ENCODE results near the gene S100A6.
"Not testable (repeated sequence)": the region's sequence is repeated elsewhere in the genome, so short reads cannot be mapped to it uniquely, and the experiment has no call there.

Gene S100A6

GRCh38 chr1:153535242-153536011 lies at the start of gene S100A6:
Gene S100A6 (minus strand): TSS chr1:153535991. CDS start chr1:153535339, 652 bp downstream.
- DNase-seq (ENCODE audit: low spot score), result peak; percentile 44

- no peak for DNase-seq (ENCODE audit: low spot score)
These were observed 49.2 kb upstream of the S100A6 start for GRCh38 chr1:153585006-153585405.

- no peak for DNase-seq (ENCODE audit: low spot score)
These were observed 48.2 kb upstream of the S100A6 start for GRCh38 chr1:153583976-153584375.

- DNase-seq (ENCODE audit: low spot score), result not testable (repeated sequence)
These were observed 47.7 kb upstream of the S100A6 start for GRCh38 chr1:153583514-153583913.

- DNase-seq (ENCODE audit: low spot score), result not testable (repeated sequence)
These were observed 47.0 kb upstream of the S100A6 start for GRCh38 chr1:153582836-153583235.

GRCh38 chr1:153578936-153579335 lies 43.1 kb upstream of the S100A6 start:
- no peak for DNase-seq (ENCODE audit: low spot score)

GRCh38 chr1:153578490-153578889 lies 42.7 kb upstream of the S100A6 start:
- no peak for DNase-seq (ENCODE audit: low spot score)

GRCh38 chr1:153577624-153578051 lies 41.8 kb upstream of the S100A6 start:
- DNase-seq (ENCODE audit: low spot score), result peak; percentile 45

GRCh38 chr1:153577138-153577537 lies 41.3 kb upstream of the S100A6 start:
- DNase-seq (ENCODE audit: low spot score), result no peak

- not testable (repeated sequence) for DNase-seq (ENCODE audit: low spot score)
These were observed 39.7 kb upstream of the S100A6 start for GRCh38 chr1:153575497-153575896.

GRCh38 chr1:153575081-153575491 lies 39.3 kb upstream of the S100A6 start:
- not testable (repeated sequence) for DNase-seq (ENCODE audit: low spot score)

- no peak for DNase-seq (ENCODE audit: low spot score)
These were observed 37.6 kb upstream of the S100A6 start for GRCh38 chr1:153573351-153573750.

GRCh38 chr1:153572569-153573015 lies 36.8 kb upstream of the S100A6 start:
- DNase-seq (ENCODE audit: low spot score), result peak; percentile 88

- DNase-seq (ENCODE audit: low spot score), result no peak
These were observed 35.9 kb upstream of the S100A6 start for GRCh38 chr1:153571706-153572105.

GRCh38 chr1:153570874-153571273 lies 35.1 kb upstream of the S100A6 start:
- no peak for DNase-seq (ENCODE audit: low spot score)

- DNase-seq (ENCODE audit: low spot score), result no peak
These were observed 33.7 kb upstream of the S100A6 start for GRCh38 chr1:153569465-153569864.

GRCh38 chr1:153568367-153569099 lies 32.7 kb upstream of the S100A6 start:
- DNase-seq (ENCODE audit: low spot score), result peak; percentile 80

- DNase-seq (ENCODE audit: low spot score), result no peak
These were observed 32.0 kb upstream of the S100A6 start for GRCh38 chr1:153567621-153568366.

- peak; percentile 42 for DNase-seq (ENCODE audit: low spot score)
These were observed 30.9 kb upstream of the S100A6 start for GRCh38 chr1:153566414-153567371.

- no peak for DNase-seq (ENCODE audit: low spot score)
These were observed 30.0 kb upstream of the S100A6 start, which contains the start of gene S100A2 for GRCh38 chr1:153565529-153566374. Gene S100A2 (minus strand): TSS chr1:153565844. CDS start chr1:153563877, 1,967 bp downstream.

Measured in globus pallidus (tissue), 1 donor.